Lower lobe of right lung (tissue), 2 donors: Measurements from ENCODE around the gene BAAT. TPM values are rescaled to one million over a fixed set of nuclear protein-coding genes. Genes with fewer than 3 reads are reported as not detected.

Experiments used
- ATAC-seq, 2 donors: fragments of 200-7000 bp; cut with Tn5 transposase; one replicate each; pipeline ENCODE4 v1.9.1; 2020 to 2022; ENCODE audit warnings: mild to moderate bottlenecking in 2 of 2, moderate library complexity in 2 of 2
- DNase-seq: peaks from one replicate; pipeline ENCODE4 v3.0.0-alpha.2; 2020
- H3K27ac ChIP-seq: fragments of 200-600 bp; one replicate; pipeline ENCODE4 v1.8.0; 2022
- H3K27me3 ChIP-seq: fragments of 200-600 bp; one replicate; pipeline ENCODE4 v1.8.0; 2022; ENCODE audit warnings: low read depth
- H3K36me3 ChIP-seq: fragments of 200-600 bp; one replicate; pipeline ENCODE4 v1.8.0; 2022; ENCODE audit warnings: mild to moderate bottlenecking
- H3K4me1 ChIP-seq: fragments of 200-600 bp; one replicate; pipeline ENCODE4 v1.8.0; 2022
- H3K4me3 ChIP-seq: fragments of 200-600 bp; one replicate; pipeline ENCODE4 v1.8.0; 2022; ENCODE audit warnings: mild to moderate bottlenecking
- H3K9me3 ChIP-seq: fragments of 200-600 bp; one replicate; pipeline ENCODE4 v1.8.0; 2022
- CTCF ChIP-seq: fragments of 200-600 bp; IDR thresholded peaks from one replicate; pipeline ENCODE4 v1.8.0; 2022; ENCODE audit warnings: antibody characterized with exemption, mild to moderate bottlenecking
- intact Hi-C: fragments of 100-400 bp; cut with DNase I; formaldehyde crosslinking; loops from one replicate; pipeline ENCODE4 v1.11.0; 2022
- total RNA-seq: library from RNA; stranded (reverse); fragmentation: NEBNext Ultra II Directional; extraction: Animal tissue kit (Norgen Biotek cat#: 25700); gene quantifications from one replicate; pipeline ENCODE4 v1.2.1, GENCODE V29; 2021
- donor health status: DM: no; HTN: yes; CAD: no; lungs with severe emphysema.

Gene BAAT
- total RNA-seq, 1 donor from 2014 or later, result not detected

GRCh38 chr9:101362450-101362849, 22.4 kb downstream of the BAAT start:
- Histone ChIP-seq H3K4me3 (no peak overlapping the region), H3K9me3 (no peaks in the 10 kb centered on the region), H3K27ac (no peak overlapping the region), H3K4me1 (no peaks in the 10 kb centered on the region), H3K27me3 (no peaks in the 10 kb centered on the region), H3K36me3 (no peaks in the 10 kb centered on the region)
- intact Hi-C loops, result no loop called here
- ATAC-seq, result no peak
- no peak for DNase-seq
- no peak for TF ChIP-seq CTCF

- H3K4me1 ChIP-seq, result no peaks in the 10 kb centered on the region
- no peak for TF ChIP-seq CTCF
- no peaks in the 10 kb centered on the region for H3K36me3 ChIP-seq
- H3K27ac ChIP-seq, result no peak overlapping the region
- DNase-seq (no peak), ATAC-seq (no peak)
- no peaks in the 10 kb centered on the region for H3K9me3 ChIP-seq
- H3K4me3 ChIP-seq, result no peak overlapping the region
- intact Hi-C loops, result no loop called here
- H3K27me3 ChIP-seq, result no peaks in the 10 kb centered on the region
Observed at GRCh38 chr9:101360647-101361046, 24.2 kb downstream of the BAAT start.

- TF ChIP-seq CTCF, result no peak
- H3K4me1 ChIP-seq, result no peaks in the 10 kb centered on the region
- no peaks in the 10 kb centered on the region for H3K27me3 ChIP-seq
- no peaks in the 10 kb centered on the region for H3K9me3 ChIP-seq
- no peak overlapping the region for H3K27ac ChIP-seq
- no peaks in the 10 kb centered on the region for H3K36me3 ChIP-seq
- no peak overlapping the region for H3K4me3 ChIP-seq
- intact Hi-C loops, result no loop called here
- ATAC-seq, result no peak
- DNase-seq, result no peak
Observed at GRCh38 chr9:101359679-101360078, 25.1 kb downstream of the BAAT start.

- DNase-seq (no peak), ATAC-seq (no peak)
- Histone ChIP-seq H3K9me3 (no peaks in the 10 kb centered on the region), H3K4me3 (no peak overlapping the region), H3K36me3 (no peaks in the 10 kb centered on the region), H3K27me3 (no peaks in the 10 kb centered on the region), H3K4me1 (no peaks in the 10 kb centered on the region), H3K27ac (no peak overlapping the region)
- intact Hi-C loops, result no loop called here
- TF ChIP-seq CTCF, result no peak
Observed at GRCh38 chr9:101356619-101357018, 28.2 kb downstream of the BAAT start.

- intact Hi-C loops, result no loop called here
- Histone ChIP-seq H3K27ac (no peak overlapping the region), H3K36me3 (no peaks in the 10 kb centered on the region), H3K9me3 (no peaks in the 10 kb centered on the region), H3K4me1 (no peaks in the 10 kb centered on the region), H3K4me3 (no peak overlapping the region), H3K27me3 (no peaks in the 10 kb centered on the region)
- TF ChIP-seq CTCF, result no peak
- no peak for ATAC-seq
- DNase-seq, result no peak
Observed at GRCh38 chr9:101354765-101355708, 29.8 kb downstream of the BAAT start.
